HG02852 (cell line): ENCODE data around the gene CNTNAP2.

Source experiments
- ATAC-seq: cut with Tn5 transposase; IDR thresholded peaks from one replicate; pipeline ENCODE4 v1.9.1; 2021; ENCODE audit warnings: mild to moderate bottlenecking, moderate library complexity; ENCODE audit not compliant: unreplicated experiment

Gene CNTNAP2

GRCh38 chr7:146660839-146661238, 544.2 kb downstream of the CNTNAP2 start:
- ATAC-seq: no peak

- no peak for ATAC-seq
These were observed 544.8 kb downstream of the CNTNAP2 start for GRCh38 chr7:146661435-146661834.

- ATAC-seq: no peak
These were observed 545.3 kb downstream of the CNTNAP2 start for GRCh38 chr7:146661929-146662328.

- ATAC-seq: no peak
These were observed 548.4 kb downstream of the CNTNAP2 start for GRCh38 chr7:146665023-146665422.

- ATAC-seq: no peak
These were observed 553.9 kb downstream of the CNTNAP2 start for GRCh38 chr7:146670532-146670931.

- no peak for ATAC-seq
These were observed 564.9 kb downstream of the CNTNAP2 start for GRCh38 chr7:146681487-146681886.

- ATAC-seq: no peak
These were observed 566.8 kb downstream of the CNTNAP2 start for GRCh38 chr7:146683439-146683838.

- no peak for ATAC-seq
These were observed 574.4 kb downstream of the CNTNAP2 start for GRCh38 chr7:146690987-146691386.

- no peak for ATAC-seq
These were observed 582.5 kb downstream of the CNTNAP2 start for GRCh38 chr7:146698995-146699610.

GRCh38 chr7:146700015-146700560, 583.5 kb downstream of the CNTNAP2 start:
- no peak for ATAC-seq

GRCh38 chr7:146701166-146701565, 584.6 kb downstream of the CNTNAP2 start:
- ATAC-seq: no peak

- ATAC-seq: no peak
These were observed 586.3 kb downstream of the CNTNAP2 start for GRCh38 chr7:146702898-146703297.

- ATAC-seq: no peak
These were observed 592.9 kb downstream of the CNTNAP2 start for GRCh38 chr7:146709451-146710027.

- no peak for ATAC-seq
These were observed 596.6 kb downstream of the CNTNAP2 start for GRCh38 chr7:146713205-146713604.

- ATAC-seq: no peak
These were observed 597.3 kb downstream of the CNTNAP2 start for GRCh38 chr7:146713934-146714333.

- ATAC-seq: no peak
These were observed 603.6 kb downstream of the CNTNAP2 start for GRCh38 chr7:146720195-146720594.

- no peak for ATAC-seq
These were observed 606.4 kb downstream of the CNTNAP2 start for GRCh38 chr7:146722986-146723385.

- no peak for ATAC-seq
These were observed 608.9 kb downstream of the CNTNAP2 start for GRCh38 chr7:146725520-146725919.

- ATAC-seq: no peak
These were observed 611.5 kb downstream of the CNTNAP2 start for GRCh38 chr7:146728141-146728540.

GRCh38 chr7:146728611-146729010, 612.0 kb downstream of the CNTNAP2 start:
- no peak for ATAC-seq

- ATAC-seq: no peak
These were observed 614.6 kb downstream of the CNTNAP2 start for GRCh38 chr7:146731185-146731584.

- ATAC-seq: no peak
These were observed 619.4 kb downstream of the CNTNAP2 start for GRCh38 chr7:146735992-146736391.
